Keratinocyte (primary cell): Measurements from ENCODE around the gene TSPEAR. TPM values are rescaled to one million over a fixed set of nuclear protein-coding genes. Genes with fewer than 3 reads are reported as not detected.

Source experiments
- DNase-seq: peaks from one replicate; pipeline ENCODE4 v3.0.0-alpha.2; 2011; ENCODE audit warnings: low read depth, missing footprints, low spot score
- FAIRE-seq: peaks from 2 replicates; lab custom pipeline; 2011; peaks lifted over from hg19 to GRCh38; lab: Jason Lieb, UNC
- H2AFZ ChIP-seq: 2 replicates; pipeline ENCODE4 v1.6.0; 2012; ENCODE audit warnings: low read length, control low read depth, inconsistent platforms; ENCODE audit not compliant: control insufficient read depth
- H3K27ac ChIP-seq: 2 replicates; pipeline ENCODE4 v1.5.1; 2011; ENCODE audit warnings: low read length; ENCODE audit not compliant: control insufficient read depth, insufficient read depth
- H3K27me3 ChIP-seq: 3 replicates; pipeline ENCODE4 v1.6.0; 2011; ENCODE audit warnings: low read length; ENCODE audit not compliant: control insufficient read depth, insufficient read depth; ENCODE audit errors: extremely low read depth
- H3K36me3 ChIP-seq, 2 experiments: 2 replicates in 1 of 2; 3 replicates in 1 of 2; pipeline ENCODE4 v1.5.1; 2011; ENCODE audit warnings: low read length in 2 of 2, mild to moderate bottlenecking in 1 of 2; ENCODE audit not compliant: control insufficient read depth in 2 of 2, insufficient read depth in 2 of 2; ENCODE audit errors: extremely low read depth in 1 of 2
- H3K4me1 ChIP-seq: 3 replicates; pipeline ENCODE4 v1.5.1; 2011; ENCODE audit warnings: low read length; ENCODE audit not compliant: control insufficient read depth, insufficient read depth; ENCODE audit errors: extremely low read depth
- H3K4me2 ChIP-seq: 3 replicates; pipeline ENCODE4 v1.6.0; 2011; ENCODE audit warnings: low read depth, low read length; ENCODE audit not compliant: control insufficient read depth, insufficient read depth; ENCODE audit errors: extremely low read depth
- H3K4me3 ChIP-seq, 3 experiments: fragments of 200-600 bp in 1 of 3; sonication (generic) in 1 of 3; 2 replicates in 2 of 3; 3 replicates in 1 of 3; pipeline ENCODE4 v1.5.1; 2011 to 2016; ENCODE audit warnings: low read length in 3 of 3, mild to moderate bottlenecking in 3 of 3, control low read depth in 2 of 3, inconsistent platforms in 1 of 3, low read depth in 1 of 3, mixed read lengths in 1 of 3, mixed run types in 1 of 3, moderate library complexity in 1 of 3; ENCODE audit not compliant: control insufficient read depth in 2 of 3, insufficient read depth in 2 of 3; ENCODE audit errors: extremely low read depth in 1 of 3
- H3K79me2 ChIP-seq: 2 replicates; pipeline ENCODE4 v1.6.0; 2012; ENCODE audit warnings: low read length; ENCODE audit not compliant: control insufficient read depth, insufficient read depth
- H3K9ac ChIP-seq: 3 replicates; pipeline ENCODE4 v1.6.0; 2011; ENCODE audit warnings: low read length; ENCODE audit not compliant: control insufficient read depth, insufficient read depth; ENCODE audit errors: extremely low read depth
- H3K9me1 ChIP-seq: 3 replicates; pipeline ENCODE4 v1.6.0; 2011; ENCODE audit warnings: low read length; ENCODE audit not compliant: control insufficient read depth, insufficient read depth; ENCODE audit errors: extremely low read depth
- H3K9me3 ChIP-seq: 2 replicates; pipeline ENCODE4 v1.5.1; 2012; ENCODE audit warnings: low read depth, low read length; ENCODE audit not compliant: control insufficient read depth
- H4K20me1 ChIP-seq: 3 replicates; pipeline ENCODE4 v1.6.0; 2011; ENCODE audit warnings: low read length; ENCODE audit not compliant: control insufficient read depth, insufficient read depth; ENCODE audit errors: extremely low read depth
- CTCF ChIP-seq, 3 experiments: IDR thresholded peaks in 1 of 3; conservative IDR thresholded peaks in 1 of 3; optimal IDR thresholded peaks in 1 of 3; 2 replicates in 2 of 3; 3 replicates in 1 of 3; pipeline versions ENCODE3 to v1.5.1; 2011; ENCODE audit warnings: low read length in 3 of 3, mild to moderate bottlenecking in 3 of 3, moderate library complexity in 2 of 3, control low read depth in 1 of 3, inconsistent platforms in 1 of 3; ENCODE audit not compliant: insufficient read depth in 2 of 3; ENCODE audit errors: extremely low read depth in 1 of 3
- EZH2 ChIP-seq: IDR thresholded peaks from one replicate; pipeline ENCODE4 v1.6.1; 2012; ENCODE audit warnings: inconsistent platforms, mild to moderate bottlenecking, low read length, moderate library complexity
- dilution Hi-C: fragments of 300-500 bp; cut with MboI; formaldehyde crosslinking; loops from one replicate; pipeline ENCODE4 v1.7.0; 2020; ENCODE audit warnings: low sequenced_read_pairs; ENCODE audit not compliant: extremely low pct_ligation_motif_present
- polyA plus RNA-seq, 5 experiments: library from polyadenylated mRNA; depleted of rRNA in 3 of 5; stranded (reverse) in 3 of 5; stranded (forward) in 1 of 5; unstranded in 1 of 5; fragments of >200 nt; gene quantifications; 1 replicate in 1 of 5; 2 replicates in 3 of 5; 3 replicates in 1 of 5; pipeline versions ENCODE4 v1.2.1 to v1.2.3, GENCODE V29; 2011 to 2012; ENCODE audit warnings: missing spikeins in 2 of 5, low read depth in 1 of 5, low replicate concordance in 1 of 5

TSPEAR gene
- polyA plus RNA-seq, 1 donor (not counting 4 experiments of a cell fraction or from before 2014, with no cell fraction given) = 0.12 TPM

- no peaks in the 10 kb centered on the region for H3K36me3 ChIP-seq
- no peak overlapping the region for H3K4me2 ChIP-seq
- dilution Hi-C loops = loop anchor here (25.0 kb wide), 1 partner anchor 240 kb away; no protein-coding TSS in a partner anchor
- no peak for TF ChIP-seq CTCF (optimal IDR thresholded peaks at IDR 0.05 in 1 of 3, IDR thresholded peaks at IDR 0.05 in 1 of 3, conservative IDR thresholded peaks at IDR 0.05 in 1 of 3; ENCODE audit: extremely low read depth in 1 of 3, insufficient read depth in 2 of 3, low read length in 3 of 3)
- no peak for TF ChIP-seq EZH2
- H3K9me1 ChIP-seq = no peaks in the 10 kb centered on the region
- no peaks in the 10 kb centered on the region for H4K20me1 ChIP-seq
- H3K27ac ChIP-seq = no peak overlapping the region
- FAIRE-seq (no peak), DNase-seq (no peak)
- H3K27me3 ChIP-seq = peaks cover 24% of the 10 kb centered on the region
- H2AFZ ChIP-seq = no peak overlapping the region
- no peak overlapping the region for H3K4me3 ChIP-seq
- H3K79me2 ChIP-seq = no peaks in the 10 kb centered on the region
- H3K4me1 ChIP-seq = no peaks in the 10 kb centered on the region
- no peaks in the 10 kb centered on the region for H3K9me3 ChIP-seq
- no peak overlapping the region for H3K9ac ChIP-seq
Measured at GRCh38 chr21:44726826-44727225, 15.5 kb upstream of the TSPEAR start.

- peaks cover 21% of the 10 kb centered on the region for H3K27me3 ChIP-seq
Measured at GRCh38 chr21:44724926-44725325, 13.6 kb upstream of the TSPEAR start.

More at GRCh38 chr21:44724926-44725325, 13.6 kb upstream of the TSPEAR start:
- dilution Hi-C loops = loop anchor here (25.0 kb wide), 1 partner anchor 238 kb away; no protein-coding TSS in a partner anchor
- no peak for FAIRE-seq
- TF ChIP-seq CTCF (optimal IDR thresholded peaks at IDR 0.05 in 1 of 3, IDR thresholded peaks at IDR 0.05 in 1 of 3, conservative IDR thresholded peaks at IDR 0.05 in 1 of 3; ENCODE audit: extremely low read depth in 1 of 3, insufficient read depth in 2 of 3, low read length in 3 of 3) (no peak), EZH2 (no peak)
- no peak for DNase-seq
- H3K9me3 ChIP-seq = no peaks in the 10 kb centered on the region
- no peaks in the 10 kb centered on the region for H3K79me2 ChIP-seq
- no peaks in the 10 kb centered on the region for H3K9me1 ChIP-seq
- no peaks in the 10 kb centered on the region for H3K36me3 ChIP-seq
- no peak overlapping the region for H3K4me3 ChIP-seq
- no peaks in the 10 kb centered on the region for H4K20me1 ChIP-seq
- H3K27ac ChIP-seq = no peak overlapping the region
- no peaks in the 10 kb centered on the region for H3K4me1 ChIP-seq
- H3K9ac ChIP-seq = no peak overlapping the region
- H3K4me2 ChIP-seq = no peak overlapping the region
- no peak overlapping the region for H2AFZ ChIP-seq
